Sigmoid colon (tissue), 7 donors: ENCODE results near the gene ERO1B. TPM values are rescaled to one million over a fixed set of nuclear protein-coding genes. Genes with fewer than 3 reads are reported as not detected.
A peak's percentile ranks its signal among the peaks of the same experiment; 100 is the strongest.
"Not testable (repeated sequence)": the region's sequence is repeated elsewhere in the genome, so short reads cannot be mapped to it uniquely, and the experiment has no call there.

Experiments used
- DNase-seq: peaks from one replicate; pipeline ENCODE4 v3.0.0-alpha.2; 2019
- H3K27ac ChIP-seq, 4 donors: fragments of 200-600 bp; sonication (generic); one replicate each; pipeline ENCODE4 v1.5.1; 2016 to 2019; ENCODE audit warnings: mild to moderate bottlenecking in 1 of 4
- H3K27me3 ChIP-seq, 3 donors: fragments of 200-600 bp; sonication (generic); one replicate each; pipeline ENCODE4 v1.5.1; 2019; ENCODE audit warnings: mild to moderate bottlenecking in 1 of 3
- H3K36me3 ChIP-seq, 4 donors: fragments of 200-600 bp; sonication (generic); one replicate each; pipeline ENCODE4 v1.5.1; 2016 to 2019
- H3K4me1 ChIP-seq, 4 donors: fragments of 200-600 bp; sonication (generic); one replicate each; pipeline ENCODE4 v1.5.1; 2017 to 2019
- H3K4me3 ChIP-seq, 4 donors: fragments of 200-600 bp; sonication (generic); one replicate each; pipeline ENCODE4 v1.5.1; 2017 to 2019; ENCODE audit warnings: mild to moderate bottlenecking in 2 of 4, moderate library complexity in 1 of 4
- H3K9me3 ChIP-seq, 4 donors: fragments of 200-600 bp in 3 of 4; sonication (generic) in 3 of 4; one replicate each; pipeline versions ENCODE4 v1.5.1 to v1.6.1; 2013 to 2019
- EP300 ChIP-seq, 4 donors: sonication (generic); formaldehyde crosslinking; IDR thresholded peaks; one replicate each; pipeline ENCODE4 v1.6.1; 2017; ENCODE audit warnings: antibody characterized with exemption in 4 of 4
- POLR2A ChIP-seq, 2 donors: fragments of 450-650 bp; IDR thresholded peaks; one replicate each; pipeline ENCODE4 v1.6.1; 2016; ENCODE audit warnings: antibody characterized with exemption in 2 of 2, mild to moderate bottlenecking in 2 of 2, moderate library complexity in 2 of 2
- POLR2AphosphoS5 ChIP-seq, 4 donors: sonication (generic); formaldehyde crosslinking; IDR thresholded peaks; one replicate each; pipeline ENCODE4 v1.6.1; 2017; ENCODE audit warnings: antibody characterized with exemption in 4 of 4
- WGBS, 2 donors: extraction: QIAGEN DNeasy Blood & Tissue Kit; methylation state at CpG; one replicate each; pipeline ENCODE4 v1.1.7; 2013; 5-methylcytosine and 5-hydroxymethylcytosine counted together
- intact Hi-C: fragments of 100-400 bp; cut with DNase I; formaldehyde crosslinking; loops from one replicate; pipeline ENCODE4 v1.15.1; 2023
- polyA plus RNA-seq, 3 donors: library from polyadenylated mRNA; stranded (reverse); fragments of 200-250 nt; gene quantifications; one replicate each; pipeline ENCODE4 v1.2.3, GENCODE V29; 2013
- total RNA-seq, 4 donors: library from RNA; depleted of rRNA; stranded (reverse); fragments of >200 nt; gene quantifications; one replicate each; pipeline ENCODE4 v1.1.0, GENCODE V29; 2016
- TF ChIP-seq, protein P1 (sequence below), 4 experiments: fragments of 450-650 bp in 3 of 4; fragments of 200-600 bp in 1 of 4; IDR thresholded peaks; one replicate each; pipeline ENCODE4 v1.5.1; 2016 to 2019; ENCODE audit warnings: antibody characterized with exemption in 4 of 4, mild to moderate bottlenecking in 3 of 4, moderate library complexity in 2 of 4
- donor health status: healthy with polysubstance abuse.
- donor health status: Bipolar disorder and iron deficiency.
- donor health status: healthy.

ERO1B gene, protein sequence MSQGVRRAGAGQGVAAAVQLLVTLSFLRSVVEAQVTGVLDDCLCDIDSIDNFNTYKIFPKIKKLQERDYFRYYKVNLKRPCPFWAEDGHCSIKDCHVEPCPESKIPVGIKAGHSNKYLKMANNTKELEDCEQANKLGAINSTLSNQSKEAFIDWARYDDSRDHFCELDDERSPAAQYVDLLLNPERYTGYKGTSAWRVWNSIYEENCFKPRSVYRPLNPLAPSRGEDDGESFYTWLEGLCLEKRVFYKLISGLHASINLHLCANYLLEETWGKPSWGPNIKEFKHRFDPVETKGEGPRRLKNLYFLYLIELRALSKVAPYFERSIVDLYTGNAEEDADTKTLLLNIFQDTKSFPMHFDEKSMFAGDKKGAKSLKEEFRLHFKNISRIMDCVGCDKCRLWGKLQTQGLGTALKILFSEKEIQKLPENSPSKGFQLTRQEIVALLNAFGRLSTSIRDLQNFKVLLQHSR
- 10 to 100 TPM in 3 of 4 donors, 1 to 10 TPM in 1; 9.0 to 17.2 (median 13.7) TPM for total RNA-seq
- polyA plus RNA-seq, result 1 to 10 TPM; 1.2 to 2.1 (median 1.4) TPM

DNA sequence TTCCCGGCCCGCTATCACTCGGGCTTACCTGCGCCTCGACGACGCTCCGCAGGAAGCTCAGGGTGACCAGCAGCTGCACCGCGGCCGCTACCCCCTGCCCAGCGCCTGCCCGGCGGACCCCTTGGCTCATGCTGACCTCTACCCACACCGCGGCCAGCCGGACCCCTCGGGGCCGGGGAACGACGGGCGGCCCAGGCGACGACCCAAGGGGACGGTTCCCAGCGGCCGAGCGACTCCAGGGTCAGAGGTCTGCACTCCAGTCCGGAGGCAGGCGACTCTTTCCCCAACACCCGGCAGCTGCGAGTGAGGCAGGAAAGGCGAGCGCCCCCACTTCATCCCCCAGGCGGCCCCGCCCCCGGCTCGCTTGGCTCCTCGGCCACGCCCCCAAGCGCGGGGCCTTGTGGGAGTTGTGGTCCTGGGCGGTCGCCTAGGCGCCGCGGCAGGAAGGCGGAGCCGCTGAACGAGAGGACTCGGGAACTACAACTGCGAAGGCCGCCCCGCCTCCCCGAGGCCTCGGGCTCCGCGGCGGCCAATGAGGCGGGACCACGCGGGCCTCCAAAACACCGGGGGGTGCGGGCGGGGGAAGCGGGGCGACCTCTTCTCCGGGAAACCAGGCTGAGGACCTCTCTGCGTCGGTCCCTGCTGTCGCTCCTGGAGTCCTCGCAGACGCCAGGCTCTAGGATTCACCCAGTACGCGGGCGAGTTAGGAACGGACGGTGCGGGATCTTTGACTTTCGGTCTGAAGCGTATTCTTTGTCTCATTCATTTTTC lies at the start of gene ERO1B:
Gene ERO1B, minus strand, starts transcription at position 305 of the 771 bp plus-strand sequence. Its CDS starts 175 bp downstream, at position 130.
- intact Hi-C loops, result loop anchor here (5.0 to 10.0 kb wide), 5 partner anchors 140 to 513 kb away; partner anchors contain the start of genes GPR137B, HEATR1, LGALS8 and MTR
- Histone ChIP-seq H3K27me3 (no peaks in the 10 kb centered on the region), H3K27ac (peak within 1 kb of the TSS; percentile 87 to 92 (median 90)), H3K4me3 (peak within 1 kb of the TSS; percentile 82 to 98 (median 94)), H3K9me3 (no peaks in the 10 kb centered on the region), H3K36me3 (no peaks in the 10 kb centered on the region), H3K4me1 (peaks cover 0 to 16% (median 11%) of the 10 kb centered on the region in 4 donors)
- WGBS, 2 donors, result 0 to 1% methylated on average over 81 of the region's 81 CpGs
- peak; percentile 98 for DNase-seq
- TF ChIP-seq EP300 (IDR thresholded peaks at IDR 0.05) (peak in 1 of 4 donors; percentile 21), POLR2A (IDR thresholded peaks at IDR 0.05) (peak; percentile 80 to 91), POLR2AphosphoS5 (IDR thresholded peaks at IDR 0.05) (peak; percentile 94 to 99 (median 96))
- TF ChIP-seq, protein P1, sequence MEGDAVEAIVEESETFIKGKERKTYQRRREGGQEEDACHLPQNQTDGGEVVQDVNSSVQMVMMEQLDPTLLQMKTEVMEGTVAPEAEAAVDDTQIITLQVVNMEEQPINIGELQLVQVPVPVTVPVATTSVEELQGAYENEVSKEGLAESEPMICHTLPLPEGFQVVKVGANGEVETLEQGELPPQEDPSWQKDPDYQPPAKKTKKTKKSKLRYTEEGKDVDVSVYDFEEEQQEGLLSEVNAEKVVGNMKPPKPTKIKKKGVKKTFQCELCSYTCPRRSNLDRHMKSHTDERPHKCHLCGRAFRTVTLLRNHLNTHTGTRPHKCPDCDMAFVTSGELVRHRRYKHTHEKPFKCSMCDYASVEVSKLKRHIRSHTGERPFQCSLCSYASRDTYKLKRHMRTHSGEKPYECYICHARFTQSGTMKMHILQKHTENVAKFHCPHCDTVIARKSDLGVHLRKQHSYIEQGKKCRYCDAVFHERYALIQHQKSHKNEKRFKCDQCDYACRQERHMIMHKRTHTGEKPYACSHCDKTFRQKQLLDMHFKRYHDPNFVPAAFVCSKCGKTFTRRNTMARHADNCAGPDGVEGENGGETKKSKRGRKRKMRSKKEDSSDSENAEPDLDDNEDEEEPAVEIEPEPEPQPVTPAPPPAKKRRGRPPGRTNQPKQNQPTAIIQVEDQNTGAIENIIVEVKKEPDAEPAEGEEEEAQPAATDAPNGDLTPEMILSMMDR (IDR thresholded peaks at IDR 0.05), result no peak

DNA sequence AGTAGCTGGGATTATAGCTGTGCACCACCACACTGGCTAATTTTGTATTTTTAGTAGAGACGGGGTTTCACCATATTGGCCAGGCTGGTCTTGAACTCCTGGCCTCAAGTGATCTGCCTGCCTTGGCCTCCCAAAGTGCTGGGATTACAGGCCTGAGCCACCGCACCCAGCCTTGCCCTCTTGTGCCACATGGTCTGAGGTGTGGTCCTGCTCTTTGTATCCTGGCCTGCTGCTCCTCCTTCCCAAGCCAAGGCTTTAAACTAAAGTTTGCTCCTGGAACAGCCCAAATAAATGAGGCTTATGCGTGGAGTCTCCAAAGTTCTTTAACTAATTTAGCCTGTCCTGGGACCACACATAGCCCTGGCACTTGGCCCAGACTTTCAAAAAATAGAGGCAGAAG lies 49.7 kb upstream of the ERO1B start:
- H3K4me1 ChIP-seq, H3K4me3 ChIP-seq, H3K9me3 ChIP-seq, intact Hi-C loops, H3K27me3 ChIP-seq, DNase-seq, H3K36me3 ChIP-seq, H3K27ac ChIP-seq: not testable (repeated sequence)
- WGBS, 2 donors, result 57 to 79% methylated on average over 3 of the region's 3 CpGs

DNA sequence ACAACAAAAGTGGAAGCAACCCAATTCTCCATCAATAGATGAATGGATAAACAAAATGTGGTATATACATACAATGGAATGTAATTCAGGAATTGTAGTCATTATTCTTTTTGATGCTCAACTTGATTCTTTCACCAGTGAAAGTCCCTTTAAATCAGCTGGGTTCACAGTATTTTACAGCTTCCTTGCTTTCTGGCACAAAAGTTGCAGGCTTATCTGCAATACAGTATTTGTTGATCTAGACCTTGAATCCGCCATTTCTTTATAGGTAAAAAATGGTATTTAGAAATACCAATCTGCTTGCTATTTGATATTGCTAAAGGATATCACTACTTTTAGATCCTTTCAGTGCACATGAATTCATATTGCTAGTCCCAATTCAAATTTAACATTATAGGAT lies 44.7 kb upstream of the ERO1B start:
- Histone ChIP-seq H3K36me3 (no peaks in the 10 kb centered on the region), H3K27ac (no peak overlapping the region), H3K9me3 (peaks cover 3 to 20% (median 9%) of the 10 kb centered on the region in 4 donors), H3K4me3 (no peak overlapping the region), H3K4me1 (no peaks in the 10 kb centered on the region), H3K27me3 (no peaks in the 10 kb centered on the region)
- TF ChIP-seq POLR2A (IDR thresholded peaks at IDR 0.05), result no peak
- TF ChIP-seq, protein P1 (IDR thresholded peaks at IDR 0.05), result no peak
- 0 to 44% methylated on average over 1 of the region's 1 CpG for WGBS, 2 donors
- DNase-seq, result no peak
- intact Hi-C loops, result no loop called here

DNA sequence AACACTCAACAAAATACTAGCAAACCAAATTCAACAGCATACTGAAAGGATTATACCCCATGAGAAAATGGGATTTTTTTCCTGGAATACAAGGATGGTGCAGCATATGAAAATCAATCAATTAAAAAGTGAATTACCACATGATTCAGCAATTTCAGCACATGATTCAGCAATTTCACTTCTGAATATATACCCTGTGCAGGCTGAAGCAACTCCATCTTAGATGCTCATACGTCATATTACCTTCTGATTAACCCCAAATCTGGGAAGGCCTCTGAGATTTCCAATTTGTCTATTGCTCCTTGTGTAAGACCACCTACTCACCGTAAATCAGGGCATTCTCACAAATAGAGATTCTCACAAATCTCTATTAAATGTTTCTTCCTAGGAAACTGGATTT lies 43.8 kb upstream of the ERO1B start:
- H3K4me1 ChIP-seq, result no peaks in the 10 kb centered on the region
- TF ChIP-seq POLR2A (IDR thresholded peaks at IDR 0.05) (no peak), EP300 (IDR thresholded peaks at IDR 0.05) (no peak), POLR2AphosphoS5 (IDR thresholded peaks at IDR 0.05) (no peak)
- TF ChIP-seq, protein P1 (IDR thresholded peaks at IDR 0.05), result no peak
- 92 to 94% methylated on average over 2 of the region's 2 CpGs for WGBS, 2 donors
- no peaks in the 10 kb centered on the region for H3K36me3 ChIP-seq
- no peak overlapping the region for H3K27ac ChIP-seq
- DNase-seq, result no peak
- H3K4me3 ChIP-seq, result no peak overlapping the region
- peaks cover 3 to 20% (median 9%) of the 10 kb centered on the region in 4 donors for H3K9me3 ChIP-seq
- intact Hi-C loops, result no loop called here
- no peaks in the 10 kb centered on the region for H3K27me3 ChIP-seq

DNA sequence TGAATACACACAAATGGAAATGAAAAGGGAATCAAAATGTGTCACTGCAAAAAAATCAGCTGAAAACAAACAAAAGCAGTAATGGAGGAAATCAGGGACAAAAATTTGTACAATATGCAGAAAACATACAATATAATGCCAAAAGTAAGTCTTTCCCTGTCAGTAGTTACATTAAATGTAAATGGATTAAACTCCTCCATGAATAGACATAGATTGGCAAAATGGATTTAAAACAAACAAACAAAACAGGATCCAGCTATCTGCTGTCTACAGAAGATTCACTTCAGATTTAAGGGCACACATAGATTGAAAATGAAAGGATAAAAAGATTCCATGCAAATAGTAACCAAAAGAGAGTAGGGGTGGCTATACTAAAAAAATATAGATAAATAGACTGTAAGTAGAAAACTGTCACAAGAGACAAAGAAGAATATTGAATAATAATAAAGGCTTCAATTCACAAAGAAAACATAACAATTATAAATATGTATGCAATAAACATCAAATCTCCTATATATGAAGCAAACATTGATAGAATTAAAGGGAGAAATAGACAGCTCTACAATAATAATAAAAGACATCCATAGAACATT lies 42.2 kb upstream of the ERO1B start:
- H3K4me1 ChIP-seq, result no peaks in the 10 kb centered on the region
- intact Hi-C loops, result no loop called here
- TF ChIP-seq EP300 (IDR thresholded peaks at IDR 0.05), result no peak
- TF ChIP-seq, protein P1 (IDR thresholded peaks at IDR 0.05), result no peak
- no peak for TF ChIP-seq POLR2A (IDR thresholded peaks at IDR 0.05)
- no peak for TF ChIP-seq POLR2AphosphoS5 (IDR thresholded peaks at IDR 0.05)
- H3K36me3 ChIP-seq, result no peaks in the 10 kb centered on the region
- no peak overlapping the region for H3K27ac ChIP-seq
- H3K9me3 ChIP-seq, result peaks cover 3 to 20% (median 9%) of the 10 kb centered on the region in 4 donors
- DNase-seq, result no peak
- H3K27me3 ChIP-seq, result no peaks in the 10 kb centered on the region
- no peak overlapping the region for H3K4me3 ChIP-seq
